Stimulated activated CD4-positive, alpha-beta T cell treated with anti-CD3 and anti-CD28 coated beads, Interleukin-4, amount 100 ng/mL, for 1 hour (primary cell): ENCODE results near the gene SIMC1.
"Not testable (repeated sequence)": the region's sequence is repeated elsewhere in the genome, so short reads cannot be mapped to it uniquely, and the experiment has no call there.

Source experiments
- DNase-seq: peaks from one replicate; pipeline ENCODE4 v3.0.0-alpha.2; 2020

The SIMC1 gene

GRCh38 chr5:176237971-176238644 is at the start of gene SIMC1:
Gene SIMC1 (plus strand): TSS chr5:176238424. CDS start chr5:176238509, 85 bp downstream.
- DNase-seq, result peak; percentile 65

- DNase-seq, result no peak
Measured at GRCh38 chr5:176188506-176189193, 49.6 kb upstream of the SIMC1 start.

GRCh38 chr5:176189857-176190256 is 48.4 kb upstream of the SIMC1 start:
- DNase-seq, result no peak

- DNase-seq, result no peak
Measured at GRCh38 chr5:176190886-176191755, 47.1 kb upstream of the SIMC1 start.

- DNase-seq, result no peak
Measured at GRCh38 chr5:176192094-176192721, 46.0 kb upstream of the SIMC1 start.

GRCh38 chr5:176192722-176193117 is 45.5 kb upstream of the SIMC1 start:
- not testable (repeated sequence) for DNase-seq

- DNase-seq, result not testable (repeated sequence)
Measured at GRCh38 chr5:176193636-176194035, 44.6 kb upstream of the SIMC1 start.

GRCh38 chr5:176194238-176195083 is 43.8 kb upstream of the SIMC1 start:
- DNase-seq, result not testable (repeated sequence)

- DNase-seq, result not testable (repeated sequence)
Measured at GRCh38 chr5:176195084-176195413, 43.2 kb upstream of the SIMC1 start.

GRCh38 chr5:176195487-176196207 is 42.6 kb upstream of the SIMC1 start:
- DNase-seq, result not testable (repeated sequence)

- not testable (repeated sequence) for DNase-seq
Measured at GRCh38 chr5:176196781-176197180, 41.4 kb upstream of the SIMC1 start.

- not testable (repeated sequence) for DNase-seq
Measured at GRCh38 chr5:176197234-176197858, 40.9 kb upstream of the SIMC1 start.

GRCh38 chr5:176198299-176198698 is 39.9 kb upstream of the SIMC1 start:
- DNase-seq, result not testable (repeated sequence)

- DNase-seq, result not testable (repeated sequence)
Measured at GRCh38 chr5:176198991-176199733, 39.1 kb upstream of the SIMC1 start.

GRCh38 chr5:176199803-176200399 is 38.3 kb upstream of the SIMC1 start:
- DNase-seq, result not testable (repeated sequence)

- DNase-seq, result no peak
Measured at GRCh38 chr5:176201811-176202210, 36.4 kb upstream of the SIMC1 start.

- no peak for DNase-seq
Measured at GRCh38 chr5:176203086-176203485, 35.1 kb upstream of the SIMC1 start.

- not testable (repeated sequence) for DNase-seq
Measured at GRCh38 chr5:176203535-176203934, 34.7 kb upstream of the SIMC1 start.

- DNase-seq, result not testable (repeated sequence)
Measured at GRCh38 chr5:176214466-176215021, 23.7 kb upstream of the SIMC1 start.
